Measurements from ENCODE around the gene PRPH. TPM values are rescaled to one million over a fixed set of nuclear protein-coding genes. Genes with fewer than 3 reads are reported as not detected.
A peak's percentile ranks its signal among the peaks of the same experiment; 100 is the strongest.

The PRPH gene
- total and polyA plus RNA-seq, 2 of the 13 experiments (the other 11 are each of a cell fraction or from before 2014, with no cell fraction given): 0.12 TPM; not detected in 1

DNA sequence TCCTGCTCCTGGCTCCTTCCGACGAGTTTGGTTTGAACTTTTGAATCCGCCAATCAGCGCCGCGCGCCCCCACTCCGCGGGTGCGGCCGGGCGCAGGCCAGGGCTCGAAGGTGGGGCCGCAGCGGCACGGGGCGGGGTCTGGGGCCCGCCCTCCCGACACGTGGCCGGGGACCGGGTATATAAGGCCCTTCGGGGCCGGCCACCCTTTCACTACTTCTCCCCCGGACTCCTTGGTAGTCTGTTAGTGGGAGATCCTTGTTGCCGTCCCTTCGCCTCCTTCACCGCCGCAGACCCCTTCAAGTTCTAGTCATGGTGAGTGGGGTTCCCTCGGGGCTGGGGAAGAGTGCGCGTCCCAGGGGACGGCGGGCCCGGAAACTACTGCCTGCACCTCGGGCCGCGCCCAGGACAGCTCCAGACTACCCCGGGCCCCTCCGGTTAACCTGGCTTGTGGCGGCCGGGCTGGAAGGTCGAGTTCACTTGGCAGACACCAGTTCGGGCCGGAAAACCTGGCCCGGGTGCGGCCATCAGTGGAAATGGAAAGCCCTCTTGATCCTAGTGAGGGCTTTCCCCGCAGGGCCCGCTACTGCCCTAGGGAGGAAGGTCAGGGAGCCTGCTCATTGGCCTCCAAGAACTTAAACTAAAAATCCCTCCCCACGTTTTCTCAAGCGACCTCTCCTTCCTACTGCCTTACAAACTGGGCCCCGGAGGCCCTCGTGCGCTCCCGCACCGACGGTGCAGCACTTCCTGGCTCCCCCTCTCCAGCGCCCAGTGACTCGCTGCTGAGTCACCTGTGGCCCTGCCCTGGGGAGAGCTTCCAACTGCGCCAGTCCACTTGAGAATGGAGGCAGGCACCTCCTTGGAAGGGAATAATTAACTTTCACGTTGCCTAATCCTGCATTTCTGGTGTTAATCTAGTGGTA, 29.8 kb upstream of the PRPH start, which contains the start of gene TUBA1C (continued):
- TF ChIP-seq ZNF180 (CRISPR knock-in tag; IDR thresholded peaks at IDR 0.05; ENCODE audit: borderline replicate concordance, low read depth): peak; percentile 90
- TF ChIP-seq ZNF543 (CRISPR knock-in tag; IDR thresholded peaks at IDR 0.05): peak; percentile 45; the same call in 1 of the 2 replicates
- TF ChIP-seq RFX1 (IDR thresholded peaks at IDR 0.05): no peak
- peak; percentile 9 for TF ChIP-seq MED8 (CRISPR knock-in tag; IDR thresholded peaks at IDR 0.05; ENCODE audit: insufficient replicate concordance)
- peak; percentile 85; the same call in 1 of the 2 replicates for TF ChIP-seq MED13 (CRISPR knock-in tag; IDR thresholded peaks at IDR 0.05)
- TF ChIP-seq, protein P1, sequence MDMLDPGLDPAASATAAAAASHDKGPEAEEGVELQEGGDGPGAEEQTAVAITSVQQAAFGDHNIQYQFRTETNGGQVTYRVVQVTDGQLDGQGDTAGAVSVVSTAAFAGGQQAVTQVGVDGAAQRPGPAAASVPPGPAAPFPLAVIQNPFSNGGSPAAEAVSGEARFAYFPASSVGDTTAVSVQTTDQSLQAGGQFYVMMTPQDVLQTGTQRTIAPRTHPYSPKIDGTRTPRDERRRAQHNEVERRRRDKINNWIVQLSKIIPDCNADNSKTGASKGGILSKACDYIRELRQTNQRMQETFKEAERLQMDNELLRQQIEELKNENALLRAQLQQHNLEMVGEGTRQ (IDR thresholded peaks at IDR 0.05; ENCODE audit: low read depth, low read length): peak; percentile 88
- TF ChIP-seq, protein P1 (CRISPR knock-in tag; IDR thresholded peaks at IDR 0.05; ENCODE audit: borderline replicate concordance): peak; percentile 71; the same call in 1 of the 2 replicates
- TF ChIP-seq XBP1 (CRISPR knock-in tag; IDR thresholded peaks at IDR 0.05): no peak
- TF ChIP-seq TCF12 (IDR thresholded peaks at IDR 0.05): no peak
- TF ChIP-seq TCF12 (CRISPR knock-in tag; IDR thresholded peaks at IDR 0.05): no peak
- TF ChIP-seq BHLHE40 (IDR thresholded peaks at IDR 0.05; ENCODE audit: low read length): peak; percentile 35; the same call in 1 of the 2 replicates
- no peak for TF ChIP-seq DNMT1 (CRISPR knock-in tag; IDR thresholded peaks at IDR 0.05)
- TF ChIP-seq, protein P2, sequence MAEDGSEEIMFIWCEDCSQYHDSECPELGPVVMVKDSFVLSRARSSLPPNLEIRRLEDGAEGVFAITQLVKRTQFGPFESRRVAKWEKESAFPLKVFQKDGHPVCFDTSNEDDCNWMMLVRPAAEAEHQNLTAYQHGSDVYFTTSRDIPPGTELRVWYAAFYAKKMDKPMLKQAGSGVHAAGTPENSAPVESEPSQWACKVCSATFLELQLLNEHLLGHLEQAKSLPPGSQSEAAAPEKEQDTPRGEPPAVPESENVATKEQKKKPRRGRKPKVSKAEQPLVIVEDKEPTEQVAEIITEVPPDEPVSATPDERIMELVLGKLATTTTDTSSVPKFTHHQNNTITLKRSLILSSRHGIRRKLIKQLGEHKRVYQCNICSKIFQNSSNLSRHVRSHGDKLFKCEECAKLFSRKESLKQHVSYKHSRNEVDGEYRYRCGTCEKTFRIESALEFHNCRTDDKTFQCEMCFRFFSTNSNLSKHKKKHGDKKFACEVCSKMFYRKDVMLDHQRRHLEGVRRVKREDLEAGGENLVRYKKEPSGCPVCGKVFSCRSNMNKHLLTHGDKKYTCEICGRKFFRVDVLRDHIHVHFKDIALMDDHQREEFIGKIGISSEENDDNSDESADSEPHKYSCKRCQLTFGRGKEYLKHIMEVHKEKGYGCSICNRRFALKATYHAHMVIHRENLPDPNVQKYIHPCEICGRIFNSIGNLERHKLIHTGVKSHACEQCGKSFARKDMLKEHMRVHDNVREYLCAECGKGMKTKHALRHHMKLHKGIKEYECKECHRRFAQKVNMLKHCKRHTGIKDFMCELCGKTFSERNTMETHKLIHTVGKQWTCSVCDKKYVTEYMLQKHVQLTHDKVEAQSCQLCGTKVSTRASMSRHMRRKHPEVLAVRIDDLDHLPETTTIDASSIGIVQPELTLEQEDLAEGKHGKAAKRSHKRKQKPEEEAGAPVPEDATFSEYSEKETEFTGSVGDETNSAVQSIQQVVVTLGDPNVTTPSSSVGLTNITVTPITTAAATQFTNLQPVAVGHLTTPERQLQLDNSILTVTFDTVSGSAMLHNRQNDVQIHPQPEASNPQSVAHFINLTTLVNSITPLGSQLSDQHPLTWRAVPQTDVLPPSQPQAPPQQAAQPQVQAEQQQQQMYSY (CRISPR knock-in tag; IDR thresholded peaks at IDR 0.05): peak; percentile 70; the same call in 1 of the 2 replicates
- TF ChIP-seq MAZ (IDR thresholded peaks at IDR 0.05; ENCODE audit: borderline replicate concordance, low read depth, low read length): peak; percentile 82
- TF ChIP-seq MAZ (CRISPR knock-in tag; IDR thresholded peaks at IDR 0.05; ENCODE audit: low read depth): peak; percentile 82; the same call in 1 of the 2 replicates
- TF ChIP-seq ZMAT3 (CRISPR knock-in tag; conservative IDR thresholded peaks at IDR 0.05): 0 out of 2 replicates have a peak, but pooled peaks have one; percentile 45
- TF ChIP-seq PITX1 (CRISPR knock-in tag; IDR thresholded peaks at IDR 0.05): no peak
- TF ChIP-seq ZSCAN22 (CRISPR knock-in tag; IDR thresholded peaks at IDR 0.05): peak; percentile 26; the same call in 1 of the 2 replicates
- TF ChIP-seq SALL2 (CRISPR knock-in tag; IDR thresholded peaks at IDR 0.05): peak; percentile 91
- TF ChIP-seq NFYC (CRISPR knock-in tag; IDR thresholded peaks at IDR 0.05): peak; percentile 81
- peak; percentile 80 for TF ChIP-seq ZNF652 (CRISPR knock-in tag; IDR thresholded peaks at IDR 0.05; ENCODE audit: borderline replicate concordance, low read depth)
- peak; percentile 18; the same call in 1 of the 2 replicates for TF ChIP-seq ZNF124 (CRISPR knock-in tag; IDR thresholded peaks at IDR 0.05)
- TF ChIP-seq, protein P3, sequence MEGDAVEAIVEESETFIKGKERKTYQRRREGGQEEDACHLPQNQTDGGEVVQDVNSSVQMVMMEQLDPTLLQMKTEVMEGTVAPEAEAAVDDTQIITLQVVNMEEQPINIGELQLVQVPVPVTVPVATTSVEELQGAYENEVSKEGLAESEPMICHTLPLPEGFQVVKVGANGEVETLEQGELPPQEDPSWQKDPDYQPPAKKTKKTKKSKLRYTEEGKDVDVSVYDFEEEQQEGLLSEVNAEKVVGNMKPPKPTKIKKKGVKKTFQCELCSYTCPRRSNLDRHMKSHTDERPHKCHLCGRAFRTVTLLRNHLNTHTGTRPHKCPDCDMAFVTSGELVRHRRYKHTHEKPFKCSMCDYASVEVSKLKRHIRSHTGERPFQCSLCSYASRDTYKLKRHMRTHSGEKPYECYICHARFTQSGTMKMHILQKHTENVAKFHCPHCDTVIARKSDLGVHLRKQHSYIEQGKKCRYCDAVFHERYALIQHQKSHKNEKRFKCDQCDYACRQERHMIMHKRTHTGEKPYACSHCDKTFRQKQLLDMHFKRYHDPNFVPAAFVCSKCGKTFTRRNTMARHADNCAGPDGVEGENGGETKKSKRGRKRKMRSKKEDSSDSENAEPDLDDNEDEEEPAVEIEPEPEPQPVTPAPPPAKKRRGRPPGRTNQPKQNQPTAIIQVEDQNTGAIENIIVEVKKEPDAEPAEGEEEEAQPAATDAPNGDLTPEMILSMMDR (CRISPR knock-in tag; IDR thresholded peaks at IDR 0.05): peak; percentile 21; the same call in 1 of the 2 replicates

Measured in HepG2 (cell line).